ENCODE data around the gene TMEM191C.
"Not testable (repeated sequence)": the region's sequence is repeated elsewhere in the genome, so short reads cannot be mapped to it uniquely, and the experiment has no call there.

- not testable (repeated sequence) for TF ChIP-seq CTCF (CRISPR knock-in tag; IDR thresholded peaks at IDR 0.05); GABPA (IDR thresholded peaks at IDR 0.05; ENCODE audit: low read depth, low read length); GABPA (CRISPR knock-in tag; IDR thresholded peaks at IDR 0.05; ENCODE audit: low read depth); ZBTB20 (CRISPR knock-in tag; IDR thresholded peaks at IDR 0.05; ENCODE audit: borderline replicate concordance, low read depth); SOX13 (IDR thresholded peaks at IDR 0.05); SOX13 (CRISPR knock-in tag; conservative IDR thresholded peaks at IDR 0.05 in 1 of 2, IDR thresholded peaks at IDR 0.05 in 1 of 2); KDM6A (CRISPR knock-in tag; IDR thresholded peaks at IDR 0.05; ENCODE audit: low read depth)
Measured at GRCh38 chr22:21440018-21440636, 27.1 kb upstream of the TMEM191C start.

Measured in HepG2 (cell line).